Central memory CD8-positive, alpha-beta T cell (primary cell): ENCODE data around the gene UBAP2.

Experiments
- ATAC-seq: fragments of 150-1000 bp; cut with Tn5 transposase; replicated peaks from 2 replicates; pipeline ENCODE4 v1.10.0; 2022; ENCODE audit warnings: mild to moderate bottlenecking, moderate FRiP score, moderate number of reproducible peaks; ENCODE audit not compliant: poor library complexity, severe bottlenecking; ENCODE audit errors: extremely low read depth
- DNase-seq, 2 donors: peaks; one replicate each; pipeline ENCODE4 v3.0.0; 2021; ENCODE audit warnings: low spot score in 2 of 2
- H3K27ac Mint-ChIP-seq: one replicate; pipeline ENCODE4 v1.8.0; 2022; ENCODE audit warnings: low read depth, mild to moderate bottlenecking, moderate library complexity, mixed read lengths
- H3K27me3 Mint-ChIP-seq: one replicate; pipeline ENCODE4 v1.8.0; 2022; ENCODE audit warnings: mixed read lengths
- H3K36me3 Mint-ChIP-seq: one replicate; pipeline ENCODE4 v1.8.0; 2022; ENCODE audit warnings: mild to moderate bottlenecking, moderate library complexity, mixed read lengths; ENCODE audit not compliant: insufficient read depth
- H3K4me1 Mint-ChIP-seq: one replicate; pipeline ENCODE4 v1.8.0; 2022; ENCODE audit warnings: mixed read lengths
- H3K4me3 Mint-ChIP-seq: one replicate; pipeline ENCODE4 v1.8.0; 2022; ENCODE audit warnings: mild to moderate bottlenecking, moderate library complexity, mixed read lengths
- H3K9me3 Mint-ChIP-seq: one replicate; pipeline ENCODE4 v1.8.0; 2022; ENCODE audit warnings: mixed read lengths

Gene UBAP2

DNA sequence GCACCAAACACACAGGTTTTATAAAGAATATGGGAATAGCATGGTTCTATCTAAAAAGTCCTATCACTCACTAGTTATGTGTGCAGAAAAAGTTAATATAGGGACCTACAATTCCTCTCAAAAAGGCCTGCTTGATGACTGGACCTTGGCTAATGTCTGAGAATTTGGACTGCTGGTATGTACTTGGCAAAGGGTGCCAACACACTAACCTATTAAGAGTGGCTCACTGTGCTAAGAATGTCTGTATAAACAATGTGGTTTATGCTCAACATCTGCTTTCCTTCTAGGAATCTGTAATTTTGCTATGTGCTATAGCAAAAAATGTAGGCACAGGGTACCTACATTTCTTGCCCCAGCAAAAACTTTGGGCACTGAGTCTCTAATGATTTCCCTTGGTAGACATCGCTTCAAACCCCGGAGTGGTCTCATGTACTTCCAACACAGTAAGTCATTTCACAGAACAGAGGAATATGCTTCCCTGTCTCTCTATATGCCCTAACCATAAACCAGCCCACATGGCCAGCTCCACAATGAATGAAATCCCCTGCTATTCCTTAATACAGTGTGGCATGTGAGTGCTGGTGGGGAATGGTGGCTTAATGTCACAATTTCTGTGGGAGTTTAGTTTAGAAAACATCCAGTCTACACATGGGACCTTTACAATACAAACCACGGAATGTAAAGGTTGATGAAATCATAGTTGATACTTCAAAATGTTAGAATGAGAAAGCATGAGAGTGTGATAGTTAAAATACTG lies 101.7 kb downstream of the UBAP2 start:
- no peak overlapping the region for H3K4me3 Mint-ChIP-seq
- H3K27me3 Mint-ChIP-seq = no peaks in the 10 kb centered on the region
- peaks cover 43% of the 10 kb centered on the region for H3K36me3 Mint-ChIP-seq
- ATAC-seq (no peak), DNase-seq (no peak)
- peak overlapping the region; percentile 76 for H3K27ac Mint-ChIP-seq
- H3K9me3 Mint-ChIP-seq = no peaks in the 10 kb centered on the region
- no peaks in the 10 kb centered on the region for H3K4me1 Mint-ChIP-seq

DNA sequence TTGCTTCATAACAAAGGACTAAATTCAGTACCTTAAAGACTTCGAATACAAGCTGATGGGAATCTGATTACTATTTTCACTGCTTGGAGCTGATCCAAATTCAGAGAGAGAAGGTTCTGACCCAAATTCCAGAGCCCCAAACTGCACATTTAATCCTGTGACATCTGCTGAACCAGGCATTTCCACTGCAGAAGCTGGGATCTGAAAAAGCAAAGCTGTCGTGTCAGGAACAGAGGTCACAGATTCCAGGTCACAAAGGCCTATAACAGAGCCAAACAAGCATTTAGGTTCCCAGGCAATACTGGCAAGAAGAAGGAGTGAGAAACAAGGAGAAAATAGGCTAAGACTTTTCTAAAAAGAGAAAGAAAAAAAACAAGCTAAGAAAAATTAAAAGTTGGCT lies 105.3 kb downstream of the UBAP2 start:
- DNase-seq (no peak), ATAC-seq (no peak)
- H3K27me3 Mint-ChIP-seq = no peaks in the 10 kb centered on the region
- H3K36me3 Mint-ChIP-seq = peaks cover 51% of the 10 kb centered on the region
- no peaks in the 10 kb centered on the region for H3K4me1 Mint-ChIP-seq
- no peak overlapping the region for H3K4me3 Mint-ChIP-seq
- H3K9me3 Mint-ChIP-seq = no peaks in the 10 kb centered on the region
- H3K27ac Mint-ChIP-seq = peak overlapping the region; percentile 39

DNA sequence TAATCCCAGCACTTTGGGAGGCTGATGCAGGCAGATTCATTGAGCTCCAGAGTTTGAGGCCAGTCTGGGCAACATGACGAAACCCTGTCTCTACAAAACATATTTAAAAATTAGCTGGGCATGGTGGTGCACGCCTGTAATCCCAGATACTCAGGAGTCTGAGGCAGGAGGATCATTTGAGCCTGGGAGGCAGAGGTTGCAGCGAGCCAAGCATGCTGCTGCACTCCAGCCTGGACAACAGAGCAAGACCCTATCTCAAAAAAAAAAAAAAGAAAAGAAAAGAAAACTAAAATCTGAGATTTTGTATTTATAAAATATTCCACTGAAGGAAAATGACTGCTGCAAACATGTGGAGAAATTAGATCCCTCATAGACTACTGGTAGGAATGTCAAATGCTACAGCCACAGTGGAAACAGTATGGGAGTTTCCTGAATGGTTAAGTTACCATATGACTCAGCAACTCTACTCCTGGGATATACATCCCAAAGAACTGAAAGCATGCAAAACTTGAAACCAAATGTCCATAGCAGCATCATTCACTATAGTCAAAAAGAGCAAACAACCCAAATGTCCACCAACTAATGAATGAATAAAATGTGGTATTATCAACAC lies 106.1 kb downstream of the UBAP2 start:
- ATAC-seq (no peak), DNase-seq (no peak)
- peak overlapping the region; percentile 44 for H3K27ac Mint-ChIP-seq
- no peak overlapping the region for H3K4me3 Mint-ChIP-seq
- no peaks in the 10 kb centered on the region for H3K27me3 Mint-ChIP-seq
- H3K36me3 Mint-ChIP-seq = peaks cover 45% of the 10 kb centered on the region
- no peaks in the 10 kb centered on the region for H3K9me3 Mint-ChIP-seq
- H3K4me1 Mint-ChIP-seq = no peaks in the 10 kb centered on the region

DNA sequence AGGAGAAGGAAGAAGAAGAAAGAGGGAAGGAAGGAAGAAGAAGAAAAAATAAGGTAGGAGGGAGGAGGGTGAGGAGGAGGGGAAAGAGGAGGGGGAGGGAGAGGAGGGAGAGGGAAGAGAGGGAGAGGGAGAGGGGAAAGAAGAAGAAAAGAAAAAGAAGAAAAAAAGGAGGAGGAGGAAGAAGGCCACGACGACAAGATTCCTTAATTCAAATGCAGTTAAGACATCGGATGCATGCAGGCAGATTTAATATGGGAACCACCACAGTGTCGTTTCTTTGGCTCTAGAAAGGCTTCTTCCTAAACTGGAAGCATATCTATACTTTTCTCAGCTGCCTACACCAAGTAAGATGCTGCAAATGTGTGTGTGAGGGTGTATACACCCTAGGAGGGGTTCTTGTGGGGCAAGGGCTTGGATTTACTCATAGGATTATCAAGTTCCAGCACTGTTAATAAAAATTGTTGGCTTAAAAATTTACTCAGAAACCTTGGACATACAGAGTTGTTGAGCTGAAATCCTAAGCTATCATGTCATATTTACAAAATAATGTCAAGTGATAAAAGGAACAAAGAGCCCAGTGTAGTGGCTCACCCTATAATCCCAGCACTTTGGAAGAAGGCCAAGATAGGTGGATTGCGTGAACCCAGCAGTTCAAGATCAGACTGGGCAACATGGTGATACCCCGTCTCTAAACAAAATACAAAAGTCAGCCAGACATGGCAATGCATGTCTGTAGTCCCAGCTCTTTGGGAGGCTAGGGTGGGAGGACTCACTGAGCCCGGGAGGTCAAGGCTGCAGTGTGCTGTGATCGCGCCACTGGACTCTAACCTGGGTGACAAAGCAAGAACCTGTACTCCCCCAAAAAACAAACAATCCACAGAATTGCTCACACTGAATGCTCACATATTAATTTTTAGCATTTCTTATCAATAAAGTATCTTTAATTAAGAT lies 108.5 kb downstream of the UBAP2 start:
- no peaks in the 10 kb centered on the region for H3K9me3 Mint-ChIP-seq
- H3K27ac Mint-ChIP-seq = no peak overlapping the region
- no peaks in the 10 kb centered on the region for H3K27me3 Mint-ChIP-seq
- peaks cover 47% of the 10 kb centered on the region for H3K36me3 Mint-ChIP-seq
- H3K4me1 Mint-ChIP-seq = no peaks in the 10 kb centered on the region
- DNase-seq (no peak), ATAC-seq (no peak)
- H3K4me3 Mint-ChIP-seq = no peak overlapping the region

DNA sequence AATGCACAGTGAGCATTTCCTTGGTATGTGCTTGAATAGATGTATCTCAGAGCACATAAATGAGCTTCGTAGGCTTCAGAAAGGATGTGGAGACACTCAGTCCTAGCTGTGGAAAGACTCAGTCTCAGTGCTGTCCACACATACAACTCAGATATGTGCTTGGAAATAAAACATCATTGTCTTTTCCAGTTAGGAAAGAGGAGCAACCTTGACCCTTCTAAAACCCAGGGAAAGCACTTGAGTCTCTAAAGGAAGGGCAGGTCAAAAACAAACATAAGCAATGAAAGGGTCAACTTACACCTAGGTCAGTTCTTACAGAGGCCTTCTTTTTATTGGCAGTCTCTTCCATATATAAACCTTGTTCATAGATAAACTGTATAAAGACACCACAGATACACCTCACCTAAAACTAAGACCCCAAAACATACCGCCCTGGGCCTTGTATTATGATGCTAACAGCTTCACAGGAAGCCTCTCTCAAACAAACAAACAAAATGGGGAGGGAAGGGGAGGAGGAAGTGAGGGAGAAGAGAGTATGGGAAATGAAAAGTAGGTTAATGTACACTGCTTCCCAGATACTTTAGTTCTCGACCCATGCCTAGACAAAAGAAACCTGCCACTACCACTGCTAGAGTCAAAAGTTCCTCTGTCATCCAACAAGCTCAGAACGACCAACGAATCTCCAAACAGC lies 114.4 kb downstream of the UBAP2 start:
- peaks cover 36% of the 10 kb centered on the region for H3K36me3 Mint-ChIP-seq
- H3K4me3 Mint-ChIP-seq = no peak overlapping the region
- no peak overlapping the region for H3K27ac Mint-ChIP-seq
- no peaks in the 10 kb centered on the region for H3K27me3 Mint-ChIP-seq
- H3K4me1 Mint-ChIP-seq = no peaks in the 10 kb centered on the region
- DNase-seq (no peak), ATAC-seq (no peak)
- H3K9me3 Mint-ChIP-seq = no peaks in the 10 kb centered on the region

DNA sequence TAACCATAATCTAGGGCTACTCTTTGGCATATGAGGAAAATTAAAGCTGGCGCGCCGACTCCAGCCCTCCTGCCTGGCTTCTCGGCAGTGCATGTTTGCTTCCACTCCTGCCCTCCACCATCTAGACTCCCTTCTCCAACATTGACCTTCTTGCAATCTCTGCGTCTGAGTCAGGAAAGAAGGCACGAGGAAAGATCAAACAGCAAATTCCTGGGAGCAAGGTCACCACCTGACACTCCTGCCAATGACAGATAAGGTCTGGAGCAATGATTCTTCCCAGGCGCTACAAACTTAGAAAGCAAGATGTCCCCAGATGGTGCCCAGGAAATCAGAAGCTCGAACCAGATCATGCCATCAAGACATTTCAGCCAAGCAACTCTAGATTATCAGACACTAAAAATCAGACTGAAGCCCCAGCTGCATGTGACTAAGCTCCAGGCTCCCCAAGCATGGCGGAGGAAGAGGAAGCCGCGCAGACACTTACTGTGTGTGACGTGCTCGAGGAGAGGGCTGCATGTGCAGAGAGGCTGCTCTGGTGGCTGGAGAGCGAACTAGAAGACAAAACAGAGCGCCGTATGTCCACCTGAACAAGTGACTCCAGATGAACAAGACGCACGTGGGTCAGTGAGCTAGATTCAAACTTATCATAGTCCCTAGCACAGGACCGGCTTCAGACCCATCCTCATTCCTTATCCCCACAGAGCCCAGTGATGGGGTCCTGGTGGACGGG lies 116.4 kb downstream of the UBAP2 start:
- peak overlapping the region; percentile 47 for H3K27ac Mint-ChIP-seq
- H3K4me1 Mint-ChIP-seq = no peaks in the 10 kb centered on the region
- no peaks in the 10 kb centered on the region for H3K9me3 Mint-ChIP-seq
- H3K36me3 Mint-ChIP-seq = peaks cover 36% of the 10 kb centered on the region
- no peaks in the 10 kb centered on the region for H3K27me3 Mint-ChIP-seq
- no peak overlapping the region for H3K4me3 Mint-ChIP-seq
- no peak for ATAC-seq
- no peak for DNase-seq

DNA sequence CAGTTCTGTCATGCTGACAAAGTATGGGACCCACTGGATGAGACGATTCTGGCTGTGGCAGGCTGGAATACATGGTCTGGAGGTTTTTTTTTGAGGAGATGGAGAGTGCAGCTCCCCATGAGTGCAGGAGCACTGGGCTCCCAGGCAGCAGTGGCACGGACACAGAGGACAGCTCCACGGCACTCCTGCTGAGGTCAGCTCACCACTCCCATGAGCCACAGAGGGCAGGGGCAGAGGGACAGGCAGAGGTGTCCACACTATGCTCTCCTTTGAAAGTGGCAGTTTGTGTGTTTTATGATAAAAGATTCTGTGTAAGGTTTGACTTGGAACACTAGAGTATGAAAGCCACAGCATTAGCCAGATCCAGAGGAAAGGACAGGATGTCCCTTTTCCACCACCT lies 117.4 kb downstream of the UBAP2 start:
- H3K27me3 Mint-ChIP-seq = no peaks in the 10 kb centered on the region
- no peaks in the 10 kb centered on the region for H3K9me3 Mint-ChIP-seq
- H3K36me3 Mint-ChIP-seq = peaks cover 38% of the 10 kb centered on the region
- peak overlapping the region; percentile 47 for H3K27ac Mint-ChIP-seq
- DNase-seq (no peak), ATAC-seq (no peak)
- no peaks in the 10 kb centered on the region for H3K4me1 Mint-ChIP-seq
- H3K4me3 Mint-ChIP-seq = no peak overlapping the region

DNA sequence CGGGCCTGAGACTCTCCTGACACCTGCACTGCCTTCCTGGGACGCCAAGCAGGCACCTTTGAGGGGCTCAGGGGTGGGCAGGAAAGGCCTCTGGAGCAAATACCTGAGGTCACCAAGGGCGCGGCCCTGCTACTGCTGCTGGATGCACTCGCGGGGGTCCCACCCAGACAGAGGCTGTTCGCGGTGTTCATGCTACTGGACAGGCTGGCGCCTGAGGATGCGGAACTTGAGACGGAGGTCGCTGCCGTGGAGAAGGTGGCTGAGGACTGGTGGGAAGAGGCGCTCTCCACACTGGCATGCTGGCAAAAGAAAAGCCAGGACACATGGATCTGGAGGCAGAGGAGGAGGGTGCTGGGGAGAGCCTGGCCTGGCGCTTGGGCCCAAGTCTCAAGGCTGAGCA lies 121.0 kb downstream of the UBAP2 start:
- Mint-ChIP-seq H3K4me1 (no peaks in the 10 kb centered on the region), H3K36me3 (peaks cover 35% of the 10 kb centered on the region), H3K4me3 (no peak overlapping the region), H3K27me3 (no peaks in the 10 kb centered on the region), H3K27ac (no peak overlapping the region), H3K9me3 (no peaks in the 10 kb centered on the region)
- DNase-seq (no peak), ATAC-seq (no peak)

DNA sequence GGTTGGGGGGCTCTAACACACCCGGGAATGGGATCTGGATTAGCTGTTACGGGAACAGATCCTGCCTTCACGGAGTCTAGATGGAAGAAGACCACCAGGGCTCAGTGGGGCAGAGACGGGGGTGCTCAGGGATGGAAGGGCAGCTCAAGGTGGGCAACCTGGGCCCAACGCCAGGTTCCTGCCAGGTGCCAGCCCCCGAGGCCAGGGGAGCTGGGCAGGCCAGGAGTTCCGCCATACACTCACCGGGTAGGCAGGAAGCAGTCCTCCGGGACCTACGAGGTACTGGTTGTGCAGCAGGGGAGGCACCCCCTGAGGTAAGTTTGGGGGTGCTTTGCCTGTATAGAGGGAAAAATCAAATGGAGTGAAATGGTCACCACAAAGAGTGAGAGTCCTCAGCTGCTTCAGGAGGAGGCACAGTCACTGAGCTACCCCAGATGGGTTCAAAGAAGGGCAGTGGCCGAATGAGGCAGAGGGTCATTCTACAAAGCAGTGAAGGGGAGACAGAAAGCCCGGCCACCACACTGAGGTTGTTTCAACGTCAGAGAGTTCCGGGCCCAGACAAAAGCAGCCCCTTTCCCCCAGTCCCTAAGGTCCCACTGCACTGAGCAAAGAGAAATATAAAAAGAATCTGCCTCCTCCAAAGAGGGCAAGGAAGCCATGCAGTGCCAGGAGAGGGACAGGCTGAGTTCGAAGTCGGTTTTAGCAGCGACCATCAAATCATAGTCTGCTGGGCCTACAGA lies 121.8 kb downstream of the UBAP2 start:
- Mint-ChIP-seq H3K27me3 (no peaks in the 10 kb centered on the region), H3K9me3 (no peaks in the 10 kb centered on the region), H3K36me3 (peaks cover 38% of the 10 kb centered on the region), H3K27ac (no peak overlapping the region), H3K4me3 (no peak overlapping the region), H3K4me1 (no peaks in the 10 kb centered on the region)
- DNase-seq (no peak), ATAC-seq (no peak)

DNA sequence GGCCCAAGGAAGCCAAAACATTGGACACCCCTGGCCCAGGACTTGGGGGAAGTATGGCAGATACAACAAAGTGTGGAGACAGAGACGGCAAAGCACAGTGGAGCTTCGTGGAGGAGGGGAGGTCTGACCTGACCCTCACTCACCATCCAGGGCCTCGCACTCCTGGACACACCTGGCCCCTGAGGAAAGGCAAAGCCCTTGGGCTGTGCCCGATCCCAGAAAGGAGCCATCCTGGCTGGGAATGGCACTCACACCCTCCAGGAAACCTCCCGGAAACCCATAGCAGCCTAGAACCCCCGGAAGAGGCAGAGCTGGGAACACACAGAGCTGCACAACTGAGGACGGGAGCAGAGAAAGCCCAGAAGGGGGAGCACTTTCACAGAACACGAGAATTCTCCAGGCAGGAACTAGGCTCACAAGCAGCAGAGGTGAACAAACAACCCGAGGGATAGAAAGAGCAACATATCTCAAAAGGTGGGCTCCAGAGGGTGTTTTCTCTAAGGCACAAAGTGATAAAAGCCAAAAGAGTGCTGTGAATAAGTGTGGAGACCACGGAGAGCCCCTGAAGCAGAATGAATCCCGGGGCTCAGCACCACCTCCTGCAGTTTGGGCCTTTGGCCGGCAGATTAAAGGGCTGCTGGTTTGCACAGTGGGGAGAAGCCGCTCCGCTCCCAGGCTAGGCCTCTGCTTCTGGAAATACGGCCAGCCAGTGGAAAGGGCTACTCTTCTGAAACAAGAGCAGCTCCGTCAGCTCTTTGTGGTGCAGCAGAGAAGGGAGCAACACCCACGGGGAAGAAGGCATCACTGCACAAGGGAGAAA lies 123.5 kb downstream of the UBAP2 start:
- H3K36me3 Mint-ChIP-seq = peaks cover 33% of the 10 kb centered on the region
- no peaks in the 10 kb centered on the region for H3K27me3 Mint-ChIP-seq
- ATAC-seq = no peak
- no peaks in the 10 kb centered on the region for H3K4me1 Mint-ChIP-seq
- no peaks in the 10 kb centered on the region for H3K9me3 Mint-ChIP-seq
- no peak overlapping the region for H3K4me3 Mint-ChIP-seq
- H3K27ac Mint-ChIP-seq = peak overlapping the region; percentile 36
- DNase-seq = no peak
